C4-2B (cell line): ENCODE results near the gene CDK15.

ENCODE experiments used
- ZFX ChIP-seq: fragments of 450-650 bp; IDR thresholded peaks from 2 replicates; pipeline ENCODE4 v1.6.1; 2017
- TF ChIP-seq, protein P1 (sequence below): fragments of 450-650 bp; conservative IDR thresholded peaks from 2 replicates; pipeline ENCODE4 v1.5.1; 2017; ENCODE audit warnings: mild to moderate bottlenecking

DNA sequence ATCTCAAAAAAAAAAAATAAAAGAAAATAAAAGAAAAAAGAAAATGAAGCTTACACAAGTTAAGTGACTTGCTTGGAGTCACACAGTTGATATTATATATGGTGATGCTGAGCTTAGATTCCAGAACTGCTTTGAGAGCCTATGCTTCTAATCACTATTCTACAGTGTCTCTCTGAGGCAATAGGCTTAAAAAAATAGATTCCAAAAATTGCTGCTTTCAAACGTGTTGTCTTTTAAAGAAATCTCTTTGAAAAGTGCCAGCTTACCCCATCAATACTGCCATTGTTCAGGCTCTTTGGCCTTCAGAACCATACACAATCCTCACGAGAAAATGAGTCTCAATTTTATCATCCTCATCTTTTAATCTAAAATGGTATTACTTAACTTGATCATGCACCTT is 102.6 kb downstream of the CDK15 start:
- TF ChIP-seq, protein P1, sequence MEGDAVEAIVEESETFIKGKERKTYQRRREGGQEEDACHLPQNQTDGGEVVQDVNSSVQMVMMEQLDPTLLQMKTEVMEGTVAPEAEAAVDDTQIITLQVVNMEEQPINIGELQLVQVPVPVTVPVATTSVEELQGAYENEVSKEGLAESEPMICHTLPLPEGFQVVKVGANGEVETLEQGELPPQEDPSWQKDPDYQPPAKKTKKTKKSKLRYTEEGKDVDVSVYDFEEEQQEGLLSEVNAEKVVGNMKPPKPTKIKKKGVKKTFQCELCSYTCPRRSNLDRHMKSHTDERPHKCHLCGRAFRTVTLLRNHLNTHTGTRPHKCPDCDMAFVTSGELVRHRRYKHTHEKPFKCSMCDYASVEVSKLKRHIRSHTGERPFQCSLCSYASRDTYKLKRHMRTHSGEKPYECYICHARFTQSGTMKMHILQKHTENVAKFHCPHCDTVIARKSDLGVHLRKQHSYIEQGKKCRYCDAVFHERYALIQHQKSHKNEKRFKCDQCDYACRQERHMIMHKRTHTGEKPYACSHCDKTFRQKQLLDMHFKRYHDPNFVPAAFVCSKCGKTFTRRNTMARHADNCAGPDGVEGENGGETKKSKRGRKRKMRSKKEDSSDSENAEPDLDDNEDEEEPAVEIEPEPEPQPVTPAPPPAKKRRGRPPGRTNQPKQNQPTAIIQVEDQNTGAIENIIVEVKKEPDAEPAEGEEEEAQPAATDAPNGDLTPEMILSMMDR, result no peak
- no peak for TF ChIP-seq ZFX
